ENCODE data around the gene ADAMTS7. TPM values are rescaled to one million over a fixed set of nuclear protein-coding genes. Genes with fewer than 3 reads are reported as not detected.
"Not testable (repeated sequence)": the region's sequence is repeated elsewhere in the genome, so short reads cannot be mapped to it uniquely, and the experiment has no call there.

The ADAMTS7 gene
- polyA plus RNA-seq, 1 donor, result 10.6 TPM

DNA sequence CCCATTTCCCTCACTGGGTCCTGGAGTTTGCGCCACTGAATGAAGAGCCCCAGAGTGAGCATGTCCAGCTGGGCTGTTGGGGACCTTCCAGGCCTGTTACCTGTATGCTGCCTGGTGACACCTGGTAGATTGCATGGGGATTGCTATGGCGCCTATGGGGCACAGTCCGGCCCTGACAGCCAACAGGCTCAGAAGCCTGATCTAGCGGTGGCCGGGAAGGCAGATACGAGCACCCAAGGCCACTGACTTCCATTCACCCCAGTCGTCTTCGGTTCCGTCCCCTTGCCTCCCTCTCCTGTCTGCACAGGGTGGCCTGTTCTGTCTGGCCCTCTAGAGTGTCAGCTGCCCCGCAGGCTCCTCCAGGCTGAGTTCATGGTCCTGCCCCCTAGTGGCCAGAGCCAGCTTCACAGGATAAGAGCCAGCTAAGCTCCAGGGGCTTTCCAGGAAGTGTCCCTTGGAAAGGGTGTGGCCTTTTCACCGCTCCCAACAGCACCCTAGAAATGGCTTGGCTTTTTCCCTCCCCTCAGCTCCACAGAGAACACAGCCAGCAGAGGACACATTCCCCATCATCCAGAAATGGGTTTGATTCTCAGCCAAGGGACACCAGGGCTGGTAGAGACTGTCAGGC is 73.2 kb downstream of the ADAMTS7 start:
- not testable (repeated sequence) for H3K36me3 ChIP-seq (ENCODE audit: control insufficient read depth, insufficient read depth, low read length); H3K27me3 ChIP-seq (ENCODE audit: control insufficient read depth, insufficient read depth, low read length); H3K4me1 ChIP-seq (ENCODE audit: control insufficient read depth, insufficient read depth, low read length); H3K9me3 ChIP-seq (ENCODE audit: control insufficient read depth, low read depth, low read length); H3K27ac ChIP-seq (ENCODE audit: low read length); H3K4me3 ChIP-seq (ENCODE audit: low read length)
- peak; percentile 58 to 70 for DNase-seq
- WGBS (ENCODE audit: insufficient coverage, low lambda C conversion rate), result no CpG with 5 or more reads among the region's 11 CpGs

DNA sequence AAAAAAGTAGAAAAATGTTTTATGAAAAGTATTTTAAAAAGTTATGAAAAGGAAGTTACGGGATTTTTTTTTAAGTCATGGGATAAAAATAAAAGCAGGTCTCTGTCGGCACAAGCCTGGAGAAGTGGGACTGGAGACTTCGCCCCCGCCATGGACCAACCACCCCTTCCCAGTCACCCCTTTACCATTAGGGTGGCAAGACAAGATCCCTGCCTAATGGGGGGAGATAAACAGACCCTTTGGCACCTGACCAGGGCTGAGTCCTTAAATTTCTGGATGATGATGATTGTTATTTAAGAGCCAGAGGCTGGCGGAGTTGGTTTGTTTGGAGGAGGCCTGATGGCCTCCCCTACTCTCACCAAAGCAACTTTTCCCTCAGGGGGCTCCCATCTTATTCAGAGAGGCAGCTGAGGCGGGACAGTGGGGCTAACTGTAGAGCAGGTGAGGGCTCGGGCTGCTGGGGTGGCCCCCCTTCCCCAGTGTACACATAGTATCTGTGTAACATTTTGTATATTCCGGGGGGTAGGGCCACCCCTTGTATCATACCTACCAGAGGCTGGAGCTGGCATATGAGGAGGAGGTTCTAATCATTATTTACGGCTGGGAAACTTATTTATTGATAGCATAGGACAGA is 74.0 kb downstream of the ADAMTS7 start:
- H3K4me1 ChIP-seq (ENCODE audit: control insufficient read depth, insufficient read depth, low read length), result no peaks in the 10 kb centered on the region
- no peak overlapping the region for H3K27ac ChIP-seq (ENCODE audit: low read length)
- H3K27me3 ChIP-seq (ENCODE audit: control insufficient read depth, insufficient read depth, low read length), result no peaks in the 10 kb centered on the region
- no peak overlapping the region for H3K4me3 ChIP-seq (ENCODE audit: low read length)
- no peaks in the 10 kb centered on the region for H3K36me3 ChIP-seq (ENCODE audit: control insufficient read depth, insufficient read depth, low read length)
- no peaks in the 10 kb centered on the region for H3K9me3 ChIP-seq (ENCODE audit: control insufficient read depth, low read depth, low read length)
- 94% methylated on average over 2 of the region's 9 CpGs for WGBS (ENCODE audit: insufficient coverage, low lambda C conversion rate)
- no peak for DNase-seq

DNA sequence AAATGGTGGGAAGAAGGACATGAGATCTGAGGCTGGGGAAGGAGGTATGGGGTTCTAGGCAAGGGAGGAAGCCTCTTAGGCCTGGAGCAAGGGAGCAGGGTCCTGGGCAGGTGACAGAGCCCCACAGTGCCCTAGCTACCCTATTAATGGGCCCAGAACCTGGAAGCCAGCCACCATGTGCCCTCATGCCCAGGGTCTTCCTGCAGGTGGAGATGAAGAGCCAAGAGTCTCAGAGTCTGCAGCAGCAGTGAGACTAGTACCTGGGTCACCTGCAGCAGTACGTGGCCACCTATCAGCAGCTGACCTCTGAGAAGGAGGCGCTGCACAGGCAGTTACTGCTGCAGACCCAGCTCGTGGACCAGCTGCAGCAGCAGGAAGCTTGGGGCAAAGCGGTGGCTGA is 75.0 kb downstream of the ADAMTS7 start:
- H3K27me3 ChIP-seq (ENCODE audit: control insufficient read depth, insufficient read depth, low read length); DNase-seq; H3K4me3 ChIP-seq (ENCODE audit: low read length); H3K9me3 ChIP-seq (ENCODE audit: control insufficient read depth, low read depth, low read length); H3K36me3 ChIP-seq (ENCODE audit: control insufficient read depth, insufficient read depth, low read length); H3K4me1 ChIP-seq (ENCODE audit: control insufficient read depth, insufficient read depth, low read length); H3K27ac ChIP-seq (ENCODE audit: low read length): not testable (repeated sequence)
- no CpG with 5 or more reads among the region's 4 CpGs for WGBS (ENCODE audit: insufficient coverage, low lambda C conversion rate)

DNA sequence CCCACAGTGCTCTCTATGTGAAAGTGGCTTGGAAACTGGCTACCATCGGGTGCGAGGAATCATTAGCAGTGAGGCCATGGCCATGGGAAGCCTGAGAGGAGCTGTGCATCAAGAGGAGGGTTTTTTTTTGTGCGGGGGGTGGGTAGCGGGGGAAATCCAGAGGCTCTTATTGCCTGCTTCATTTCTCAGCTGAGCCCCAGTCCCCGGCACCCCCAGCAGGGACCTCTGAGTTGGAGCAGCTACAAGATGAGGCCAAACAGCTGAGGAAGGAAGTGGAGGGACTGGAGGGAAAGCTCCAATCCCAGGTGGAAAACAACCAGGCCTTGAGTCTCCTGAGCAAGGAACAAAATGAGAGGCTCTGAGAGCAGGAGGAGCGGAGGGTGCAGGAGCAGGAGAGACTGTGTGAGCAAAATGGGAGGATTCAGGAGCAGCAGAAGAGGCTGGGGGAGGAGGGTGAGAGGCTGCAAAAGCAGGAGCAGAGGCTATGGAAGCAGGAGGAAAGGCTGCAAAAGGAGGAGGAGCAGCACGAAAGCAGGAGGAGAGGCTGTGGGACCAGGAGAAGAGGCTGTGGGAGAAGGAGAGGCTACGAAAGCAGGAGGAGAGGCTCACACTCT is 76.7 kb downstream of the ADAMTS7 start:
- WGBS (ENCODE audit: insufficient coverage, low lambda C conversion rate), result 100% methylated on average over 1 of the region's 8 CpGs
- no peak overlapping the region for H3K4me3 ChIP-seq (ENCODE audit: low read length)
- no peak overlapping the region for H3K27ac ChIP-seq (ENCODE audit: low read length)
- no peaks in the 10 kb centered on the region for H3K27me3 ChIP-seq (ENCODE audit: control insufficient read depth, insufficient read depth, low read length)
- H3K4me1 ChIP-seq (ENCODE audit: control insufficient read depth, insufficient read depth, low read length), result no peaks in the 10 kb centered on the region
- H3K36me3 ChIP-seq (ENCODE audit: control insufficient read depth, insufficient read depth, low read length), result no peaks in the 10 kb centered on the region
- no peak for DNase-seq
- H3K9me3 ChIP-seq (ENCODE audit: control insufficient read depth, low read depth, low read length), result no peaks in the 10 kb centered on the region

DNA sequence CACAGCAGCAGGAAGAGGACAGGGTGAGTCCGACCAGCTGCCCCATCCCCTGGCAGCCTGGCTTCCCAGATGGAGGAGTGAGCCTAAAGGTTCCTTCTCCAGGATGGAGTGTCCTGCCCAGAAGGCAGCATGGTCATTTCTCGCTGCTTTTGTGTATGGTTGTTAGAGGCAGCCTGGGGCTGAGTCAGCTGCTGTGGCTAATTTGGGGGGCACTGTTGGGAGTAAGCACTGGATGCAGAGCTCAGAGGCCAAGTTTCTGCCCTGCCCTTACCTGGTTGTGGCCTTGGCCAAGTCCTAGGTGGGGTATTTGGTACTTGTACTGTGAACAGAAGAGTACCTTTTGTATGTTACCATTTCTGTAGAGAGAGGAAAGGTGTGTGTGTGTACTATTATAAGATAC is 78.6 kb downstream of the ADAMTS7 start:
- WGBS (ENCODE audit: insufficient coverage, low lambda C conversion rate), result no CpG with 5 or more reads among the region's 2 CpGs
- no peaks in the 10 kb centered on the region for H3K36me3 ChIP-seq (ENCODE audit: control insufficient read depth, insufficient read depth, low read length)

DNA sequence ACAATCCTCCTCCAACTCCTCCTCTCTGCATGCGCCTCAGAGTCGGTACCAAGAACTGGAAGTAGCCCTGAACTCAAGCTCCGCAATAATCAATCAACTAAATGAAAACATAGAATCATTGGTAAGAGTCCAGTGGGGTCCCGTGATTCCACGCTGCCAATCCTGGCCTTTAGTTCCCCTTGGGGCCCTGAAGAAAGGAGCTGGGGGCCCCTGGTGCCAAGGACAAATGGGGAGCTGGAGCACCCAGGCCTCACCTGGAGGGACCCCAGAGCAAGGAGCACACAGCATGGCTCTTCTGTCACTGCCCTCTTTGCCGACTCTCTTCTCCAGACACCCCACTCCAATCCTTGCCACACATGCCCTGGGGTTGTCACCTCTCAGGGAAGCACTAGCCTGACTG is 80.3 kb downstream of the ADAMTS7 start:
- Histone ChIP-seq H3K36me3 (ENCODE audit: control insufficient read depth, insufficient read depth, low read length) (no peaks in the 10 kb centered on the region), H3K9me3 (ENCODE audit: control insufficient read depth, low read depth, low read length) (no peaks in the 10 kb centered on the region), H3K4me1 (ENCODE audit: control insufficient read depth, insufficient read depth, low read length) (no peaks in the 10 kb centered on the region), H3K27ac (ENCODE audit: low read length) (no peak overlapping the region), H3K4me3 (ENCODE audit: low read length) (no peak overlapping the region), H3K27me3 (ENCODE audit: control insufficient read depth, insufficient read depth, low read length) (no peaks in the 10 kb centered on the region)
- no CpG with 5 or more reads among the region's 6 CpGs for WGBS (ENCODE audit: insufficient coverage, low lambda C conversion rate)
- DNase-seq, result no peak

More for the DNA sequence above, 78.6 kb downstream of the ADAMTS7 start:
- Histone ChIP-seq H3K27me3 (ENCODE audit: control insufficient read depth, insufficient read depth, low read length) (no peaks in the 10 kb centered on the region), H3K9me3 (ENCODE audit: control insufficient read depth, low read depth, low read length) (no peaks in the 10 kb centered on the region), H3K4me3 (ENCODE audit: low read length) (no peak overlapping the region), H3K27ac (ENCODE audit: low read length) (no peak overlapping the region), H3K4me1 (ENCODE audit: control insufficient read depth, insufficient read depth, low read length) (no peaks in the 10 kb centered on the region)
- DNase-seq, result no peak

DNA sequence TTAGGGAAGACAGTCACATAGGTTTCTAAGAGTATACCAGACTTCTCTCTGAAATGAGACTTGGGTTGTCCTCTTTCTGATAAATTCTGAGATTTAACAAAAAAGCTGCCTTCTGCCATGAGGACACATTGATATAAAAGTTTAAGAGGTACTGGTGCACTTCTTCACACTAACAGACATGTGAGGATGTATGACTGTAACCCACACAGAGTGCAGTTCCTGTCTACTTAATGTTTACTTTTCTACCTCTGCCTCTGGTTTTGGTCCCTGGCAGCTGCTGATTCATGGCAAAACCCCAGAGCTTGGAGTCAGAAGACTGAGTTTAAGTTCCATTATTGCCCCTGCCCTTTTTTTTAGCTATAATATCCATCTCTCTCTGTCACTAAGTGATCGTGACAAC is 82.8 kb downstream of the ADAMTS7 start:
- H3K27me3 ChIP-seq (ENCODE audit: control insufficient read depth, insufficient read depth, low read length); H3K9me3 ChIP-seq (ENCODE audit: control insufficient read depth, low read depth, low read length); DNase-seq; H3K4me1 ChIP-seq (ENCODE audit: control insufficient read depth, insufficient read depth, low read length); H3K27ac ChIP-seq (ENCODE audit: low read length); H3K4me3 ChIP-seq (ENCODE audit: low read length); H3K36me3 ChIP-seq (ENCODE audit: control insufficient read depth, insufficient read depth, low read length): not testable (repeated sequence)
- no CpG with 5 or more reads among the region's 1 CpG for WGBS (ENCODE audit: insufficient coverage, low lambda C conversion rate)

DNA sequence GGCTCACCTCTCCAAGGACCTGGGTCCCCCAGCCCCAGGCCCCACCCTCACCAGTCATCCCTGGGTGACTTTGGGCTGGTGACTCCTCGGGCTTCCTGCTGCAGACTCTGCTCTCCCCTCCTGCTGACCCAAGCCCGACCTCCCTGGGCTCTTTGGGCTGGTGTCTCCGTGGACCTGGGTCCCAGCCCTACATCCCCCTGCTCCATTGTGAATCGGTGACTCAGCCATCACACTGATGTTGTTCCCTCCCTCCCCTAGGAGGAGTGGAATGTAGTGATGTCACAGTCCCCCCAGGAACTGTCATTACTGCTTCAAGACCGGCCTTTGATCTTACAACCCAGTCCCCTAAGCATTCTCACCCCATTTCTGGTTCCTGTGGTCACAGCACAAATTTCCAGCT is 83.7 kb downstream of the ADAMTS7 start:
- WGBS (ENCODE audit: insufficient coverage, low lambda C conversion rate), result no CpG with 5 or more reads among the region's 5 CpGs
- Histone ChIP-seq H3K36me3 (ENCODE audit: control insufficient read depth, insufficient read depth, low read length) (no peaks in the 10 kb centered on the region), H3K9me3 (ENCODE audit: control insufficient read depth, low read depth, low read length) (no peaks in the 10 kb centered on the region), H3K4me3 (ENCODE audit: low read length) (no peak overlapping the region), H3K4me1 (ENCODE audit: control insufficient read depth, insufficient read depth, low read length) (no peaks in the 10 kb centered on the region), H3K27ac (ENCODE audit: low read length) (no peak overlapping the region), H3K27me3 (ENCODE audit: control insufficient read depth, insufficient read depth, low read length) (no peaks in the 10 kb centered on the region)
- no peak for DNase-seq

DNA sequence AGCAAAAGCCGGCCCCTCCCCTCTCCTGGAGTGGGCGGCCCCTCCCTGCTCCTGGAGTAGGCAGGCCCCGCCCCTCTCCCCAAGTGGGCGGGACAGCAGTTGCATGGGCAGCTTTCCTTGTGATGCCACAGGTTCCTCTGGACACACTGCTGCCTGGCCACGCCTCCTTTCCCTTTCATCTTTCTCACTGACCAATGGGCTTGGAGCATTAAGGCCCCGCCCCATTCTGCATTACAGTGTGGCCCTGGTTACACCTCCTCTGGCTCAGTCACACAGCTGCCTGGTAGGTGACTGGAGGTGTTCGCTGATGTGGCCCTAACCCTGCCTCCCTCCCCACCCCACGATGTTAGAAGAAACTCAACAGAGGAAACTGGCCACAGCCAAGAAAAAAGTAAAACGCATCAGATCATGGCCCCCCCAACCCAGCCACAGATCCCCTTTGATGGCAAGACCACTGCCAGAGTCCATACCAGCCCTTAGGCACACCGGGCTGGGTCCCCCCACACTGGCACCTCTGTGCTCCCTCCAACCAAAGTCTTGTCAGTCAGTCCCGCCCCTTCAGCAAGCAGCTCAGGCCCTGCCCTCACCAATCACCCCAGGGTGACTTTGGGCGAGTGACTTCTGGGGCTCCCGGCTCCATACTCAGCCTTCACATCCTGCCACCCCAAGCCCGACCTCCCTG is 84.3 kb downstream of the ADAMTS7 start:
- no peaks in the 10 kb centered on the region for H3K36me3 ChIP-seq (ENCODE audit: control insufficient read depth, insufficient read depth, low read length)
- H3K4me1 ChIP-seq (ENCODE audit: control insufficient read depth, insufficient read depth, low read length), result no peaks in the 10 kb centered on the region
- H3K4me3 ChIP-seq (ENCODE audit: low read length), result no peak overlapping the region
- H3K27ac ChIP-seq (ENCODE audit: low read length), result no peak overlapping the region
- H3K27me3 ChIP-seq (ENCODE audit: control insufficient read depth, insufficient read depth, low read length), result no peaks in the 10 kb centered on the region
- no peaks in the 10 kb centered on the region for H3K9me3 ChIP-seq (ENCODE audit: control insufficient read depth, low read depth, low read length)
- WGBS (ENCODE audit: insufficient coverage, low lambda C conversion rate), result no CpG with 5 or more reads among the region's 14 CpGs
- DNase-seq, result no peak

DNA sequence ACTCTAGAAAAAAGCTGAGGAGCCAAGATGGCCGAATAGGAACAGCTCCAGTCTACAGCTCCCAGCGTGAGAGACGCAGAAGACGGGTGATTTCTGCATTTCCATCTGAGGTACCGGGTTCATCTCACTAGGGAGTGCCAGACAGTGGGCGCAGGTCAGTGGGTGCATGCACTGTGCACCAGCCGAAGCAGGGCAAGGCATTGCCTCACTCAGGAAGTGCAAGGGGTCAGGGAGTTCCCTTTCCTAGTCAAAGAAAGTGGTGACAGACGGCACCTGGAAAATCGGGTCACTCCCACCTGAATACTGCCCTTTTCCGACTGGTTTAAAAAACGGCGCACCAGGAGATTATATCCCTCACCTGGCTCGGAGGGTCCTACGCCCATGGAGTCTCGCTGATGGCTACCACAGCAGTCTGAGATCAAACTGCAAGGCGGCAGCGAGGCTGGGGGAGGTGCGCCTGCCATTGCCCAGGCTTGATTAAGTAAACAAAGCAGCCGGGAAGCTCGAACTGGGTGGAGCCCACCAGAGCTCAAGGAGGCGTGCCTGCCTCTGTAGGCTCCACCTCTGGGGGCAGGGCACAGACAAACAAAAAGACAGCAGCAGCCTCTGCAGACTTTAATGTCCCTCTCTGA is 91.3 kb downstream of the ADAMTS7 start:
- H3K9me3 ChIP-seq (ENCODE audit: control insufficient read depth, low read depth, low read length); H3K27me3 ChIP-seq (ENCODE audit: control insufficient read depth, insufficient read depth, low read length); H3K4me1 ChIP-seq (ENCODE audit: control insufficient read depth, insufficient read depth, low read length); DNase-seq; H3K4me3 ChIP-seq (ENCODE audit: low read length); H3K36me3 ChIP-seq (ENCODE audit: control insufficient read depth, insufficient read depth, low read length); H3K27ac ChIP-seq (ENCODE audit: low read length): not testable (repeated sequence)
- WGBS (ENCODE audit: insufficient coverage, low lambda C conversion rate), result no CpG with 5 or more reads among the region's 21 CpGs

All from large intestine (tissue), 3 donors.